Measurements from ENCODE around the gene MTF2. TPM values are rescaled to one million over a fixed set of nuclear protein-coding genes. Genes with fewer than 3 reads are reported as not detected.

Gene MTF2
- total and polyA plus RNA-seq, 9 donors, result 9.7 to 27.4 (median 21.3) TPM

DNA sequence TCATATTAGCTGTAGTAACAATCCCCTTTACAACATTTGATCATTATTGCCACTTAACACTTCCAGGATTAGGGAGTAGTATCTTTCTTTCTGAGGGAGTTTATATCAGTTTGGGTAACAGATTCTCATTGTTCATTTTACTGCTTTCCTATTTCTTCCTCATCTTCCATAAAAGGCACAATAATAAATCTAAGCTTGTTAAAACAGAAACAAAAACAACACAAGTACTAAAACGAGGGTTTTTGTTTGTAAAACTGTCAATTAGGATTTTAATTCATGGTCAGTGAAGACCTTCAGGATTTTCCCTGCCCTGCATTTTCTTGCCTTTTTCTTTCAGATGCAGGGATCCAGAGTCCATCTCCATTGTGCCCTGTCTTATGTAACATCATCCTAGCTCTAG lies 71.6 kb downstream of the MTF2 start:
- 5 to 18% (median 13%) methylated on average over 1 of the region's 1 CpG for WGBS, 3 donors
- no peak overlapping the region for H3K4me3 ChIP-seq
- peaks cover 3% of the 10 kb centered on the region for H3K4me1 ChIP-seq (ENCODE audit: insufficient read depth)
- H3K36me3 ChIP-seq, result no peaks in the 10 kb centered on the region
- H3K9me3 ChIP-seq, result no peaks in the 10 kb centered on the region
- intact Hi-C loops (cut with DNase I), result no loop called here
- TF ChIP-seq, protein P1, sequence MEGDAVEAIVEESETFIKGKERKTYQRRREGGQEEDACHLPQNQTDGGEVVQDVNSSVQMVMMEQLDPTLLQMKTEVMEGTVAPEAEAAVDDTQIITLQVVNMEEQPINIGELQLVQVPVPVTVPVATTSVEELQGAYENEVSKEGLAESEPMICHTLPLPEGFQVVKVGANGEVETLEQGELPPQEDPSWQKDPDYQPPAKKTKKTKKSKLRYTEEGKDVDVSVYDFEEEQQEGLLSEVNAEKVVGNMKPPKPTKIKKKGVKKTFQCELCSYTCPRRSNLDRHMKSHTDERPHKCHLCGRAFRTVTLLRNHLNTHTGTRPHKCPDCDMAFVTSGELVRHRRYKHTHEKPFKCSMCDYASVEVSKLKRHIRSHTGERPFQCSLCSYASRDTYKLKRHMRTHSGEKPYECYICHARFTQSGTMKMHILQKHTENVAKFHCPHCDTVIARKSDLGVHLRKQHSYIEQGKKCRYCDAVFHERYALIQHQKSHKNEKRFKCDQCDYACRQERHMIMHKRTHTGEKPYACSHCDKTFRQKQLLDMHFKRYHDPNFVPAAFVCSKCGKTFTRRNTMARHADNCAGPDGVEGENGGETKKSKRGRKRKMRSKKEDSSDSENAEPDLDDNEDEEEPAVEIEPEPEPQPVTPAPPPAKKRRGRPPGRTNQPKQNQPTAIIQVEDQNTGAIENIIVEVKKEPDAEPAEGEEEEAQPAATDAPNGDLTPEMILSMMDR (IDR thresholded peaks at IDR 0.05), result no peak
- TF ChIP-seq EP300 (IDR thresholded peaks at IDR 0.05) (no peak), POLR2A (IDR thresholded peaks at IDR 0.05) (no peak)
- no peaks in the 10 kb centered on the region for H3K27me3 ChIP-seq
- DNase-seq, result no peak
- no peak overlapping the region for H3K27ac ChIP-seq

DNA sequence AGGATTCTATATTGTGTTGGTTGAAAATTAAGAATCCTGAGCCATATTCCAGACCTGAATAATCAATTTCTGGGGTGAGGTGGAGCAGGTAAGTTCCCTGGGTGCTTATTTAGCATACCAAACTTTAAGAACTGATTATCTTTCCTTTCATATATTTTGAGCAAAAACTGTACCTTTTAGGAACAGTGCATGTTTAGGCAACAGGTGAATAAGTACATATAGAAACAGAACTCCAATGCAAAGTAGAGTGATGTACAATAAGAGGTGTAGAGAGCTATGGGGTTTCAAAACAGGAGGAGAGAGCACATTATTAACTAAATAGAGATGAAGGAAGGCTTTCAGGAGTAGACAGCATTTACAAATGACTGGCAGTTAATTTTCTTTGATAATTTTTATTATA lies 72.4 kb downstream of the MTF2 start:
- H3K9me3 ChIP-seq, result no peaks in the 10 kb centered on the region
- H3K27ac ChIP-seq, result no peak overlapping the region
- DNase-seq, result no peak
- intact Hi-C loops (cut with DNase I), result no loop called here
- no peaks in the 10 kb centered on the region for H3K27me3 ChIP-seq
- H3K4me1 ChIP-seq (ENCODE audit: insufficient read depth), result peaks cover 1% of the 10 kb centered on the region
- no peaks in the 10 kb centered on the region for H3K36me3 ChIP-seq
- TF ChIP-seq, protein P1 (IDR thresholded peaks at IDR 0.05), result no peak
- TF ChIP-seq POLR2A (IDR thresholded peaks at IDR 0.05) (no peak), EP300 (IDR thresholded peaks at IDR 0.05) (no peak)
- no peak overlapping the region for H3K4me3 ChIP-seq

DNA sequence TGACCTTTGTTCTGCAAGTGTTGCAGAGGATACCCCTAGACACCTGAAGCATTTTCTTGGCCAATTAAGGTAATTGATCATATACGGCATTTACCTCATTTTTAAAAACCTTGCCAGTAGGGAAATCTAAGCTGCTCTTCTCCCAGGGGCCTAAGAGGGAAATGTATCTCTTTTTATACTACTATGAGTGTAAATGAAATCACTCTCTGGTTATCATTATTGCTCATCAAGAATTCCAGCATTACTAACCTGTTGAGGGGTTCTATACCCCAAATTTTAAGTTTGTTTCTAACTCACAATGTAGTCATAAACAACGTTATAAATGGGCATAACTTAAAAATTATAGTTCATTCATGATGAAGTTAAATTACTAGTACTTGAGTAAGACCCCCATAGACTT lies 73.8 kb downstream of the MTF2 start:
- no peak overlapping the region for H3K4me3 ChIP-seq
- no peaks in the 10 kb centered on the region for H3K9me3 ChIP-seq
- no peak overlapping the region for H3K27ac ChIP-seq
- 89 to 94% (median 92%) methylated on average over 2 of the region's 2 CpGs for WGBS, 3 donors
- peaks cover 1% of the 10 kb centered on the region for H3K4me1 ChIP-seq (ENCODE audit: insufficient read depth)
- H3K36me3 ChIP-seq, result no peaks in the 10 kb centered on the region
- no peak for DNase-seq
- no peaks in the 10 kb centered on the region for H3K27me3 ChIP-seq
- intact Hi-C loops (cut with DNase I), result no loop called here
- TF ChIP-seq, protein P1 (IDR thresholded peaks at IDR 0.05), result no peak
- TF ChIP-seq POLR2A (IDR thresholded peaks at IDR 0.05) (no peak), EP300 (IDR thresholded peaks at IDR 0.05) (no peak)

DNA sequence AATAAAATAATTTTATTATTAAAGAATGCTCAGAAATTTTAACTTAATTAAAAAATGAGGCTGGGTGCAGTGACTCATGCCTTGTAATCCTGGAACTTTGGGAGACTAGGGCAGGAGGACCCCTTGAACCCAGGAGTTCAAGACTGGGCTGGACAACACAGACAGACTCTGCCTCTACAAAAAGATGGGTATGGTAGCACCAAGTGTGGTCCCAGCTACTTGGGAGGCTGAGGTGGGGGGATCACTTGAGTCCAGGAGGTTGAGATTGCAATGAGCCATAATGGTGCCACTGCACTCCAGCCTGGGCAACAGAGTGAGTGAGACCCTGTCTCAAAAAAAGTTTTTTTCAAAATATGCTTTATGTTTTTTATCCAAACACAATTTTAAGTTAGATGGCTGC lies 75.8 kb downstream of the MTF2 start:
- Histone ChIP-seq H3K27me3 (no peaks in the 10 kb centered on the region), H3K9me3 (no peaks in the 10 kb centered on the region), H3K4me3 (no peak overlapping the region), H3K4me1 (ENCODE audit: insufficient read depth) (no peaks in the 10 kb centered on the region), H3K27ac (no peak overlapping the region), H3K36me3 (no peaks in the 10 kb centered on the region)
- intact Hi-C loops (cut with DNase I), result no loop called here
- DNase-seq, result no peak
- TF ChIP-seq POLR2A (IDR thresholded peaks at IDR 0.05) (no peak), EP300 (IDR thresholded peaks at IDR 0.05) (no peak)

DNA sequence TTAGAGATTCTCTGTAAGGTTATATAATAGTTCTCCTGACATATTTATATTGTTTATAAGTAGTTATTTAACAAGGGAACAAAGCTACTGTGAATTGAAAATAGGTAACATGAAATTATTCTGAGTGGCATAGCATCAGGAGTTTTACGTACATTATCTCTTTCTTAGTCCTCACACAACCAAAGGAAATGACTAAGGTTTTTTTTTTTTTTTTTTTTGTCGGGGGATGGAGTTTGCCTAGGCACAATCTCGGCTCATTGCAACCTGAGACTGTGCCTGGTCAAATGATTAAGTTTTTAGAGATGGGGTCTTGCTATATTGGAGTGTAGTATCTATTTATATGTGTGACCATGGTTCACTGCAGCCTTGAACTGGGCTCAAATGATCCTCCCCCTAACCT lies 76.3 kb downstream of the MTF2 start:
- no peak overlapping the region for H3K27ac ChIP-seq
- no peak overlapping the region for H3K4me3 ChIP-seq
- no peak for DNase-seq
- TF ChIP-seq EP300 (IDR thresholded peaks at IDR 0.05) (no peak), POLR2A (IDR thresholded peaks at IDR 0.05) (no peak)
- TF ChIP-seq, protein P1 (IDR thresholded peaks at IDR 0.05), result no peak
- H3K4me1 ChIP-seq (ENCODE audit: insufficient read depth), result no peaks in the 10 kb centered on the region
- H3K27me3 ChIP-seq, result no peaks in the 10 kb centered on the region
- H3K9me3 ChIP-seq, result no peaks in the 10 kb centered on the region
- no peaks in the 10 kb centered on the region for H3K36me3 ChIP-seq
- intact Hi-C loops (cut with DNase I), result no loop called here
- 83 to 89% (median 84%) methylated on average over 3 of the region's 3 CpGs for WGBS, 3 donors

All from ovary (tissue), 9 donors.